Astrocyte of the hippocampus (primary cell): ENCODE results near the gene LRSAM1.

Source experiments
- DNase-seq: peaks from one replicate; pipeline ENCODE4 v3.0.0; 2011; ENCODE audit warnings: low read depth, low spot score

Gene LRSAM1

GRCh38 chr9:127496974-127497373 is 45.7 kb downstream of the LRSAM1 start:
- no peak for DNase-seq

- no peak for DNase-seq
Observed at GRCh38 chr9:127497656-127498290, 46.5 kb downstream of the LRSAM1 start.

GRCh38 chr9:127498298-127498697 is 47.0 kb downstream of the LRSAM1 start:
- no peak for DNase-seq

- no peak for DNase-seq
Observed at GRCh38 chr9:127500399-127500798, 49.1 kb downstream of the LRSAM1 start.

- no peak for DNase-seq
Observed at GRCh38 chr9:127500862-127501261, 49.6 kb downstream of the LRSAM1 start.

- DNase-seq: no peak
Observed at GRCh38 chr9:127501821-127502343, 50.6 kb downstream of the LRSAM1 start.

GRCh38 chr9:127502706-127503378 is 51.5 kb downstream of the LRSAM1 start:
- no peak for DNase-seq

GRCh38 chr9:127503379-127503921 is 52.1 kb downstream of the LRSAM1 start:
- DNase-seq: no peak

GRCh38 chr9:127503947-127504886 is 52.9 kb downstream of the LRSAM1 start:
- peak; percentile 92 for DNase-seq

- no peak for DNase-seq
Observed at GRCh38 chr9:127504887-127505251, 53.6 kb downstream of the LRSAM1 start.

- peak; percentile 67 for DNase-seq
Observed at GRCh38 chr9:127505396-127506116, 54.2 kb downstream of the LRSAM1 start.

- DNase-seq: no peak
Observed at GRCh38 chr9:127506117-127506813, 55.0 kb downstream of the LRSAM1 start.

- DNase-seq: peak; percentile 73
Observed at GRCh38 chr9:127506814-127507750, 55.8 kb downstream of the LRSAM1 start.

GRCh38 chr9:127507751-127508648 is 56.7 kb downstream of the LRSAM1 start:
- DNase-seq: no peak

GRCh38 chr9:127508901-127509260 is 57.6 kb downstream of the LRSAM1 start:
- DNase-seq: no peak

- DNase-seq: no peak
Observed at GRCh38 chr9:127509261-127509954, 58.1 kb downstream of the LRSAM1 start.

GRCh38 chr9:127509955-127510299 is 58.6 kb downstream of the LRSAM1 start:
- DNase-seq: no peak

GRCh38 chr9:127514468-127514867 is 63.2 kb downstream of the LRSAM1 start:
- no peak for DNase-seq
